T-helper 1 cell (primary cell): ENCODE data around the gene HEPACAM.

Source experiments
- DNase-seq, 5 donors: peaks; one replicate each; pipeline ENCODE4 v3.0.0-alpha.2; 2012 to 2020

Gene HEPACAM

DNA sequence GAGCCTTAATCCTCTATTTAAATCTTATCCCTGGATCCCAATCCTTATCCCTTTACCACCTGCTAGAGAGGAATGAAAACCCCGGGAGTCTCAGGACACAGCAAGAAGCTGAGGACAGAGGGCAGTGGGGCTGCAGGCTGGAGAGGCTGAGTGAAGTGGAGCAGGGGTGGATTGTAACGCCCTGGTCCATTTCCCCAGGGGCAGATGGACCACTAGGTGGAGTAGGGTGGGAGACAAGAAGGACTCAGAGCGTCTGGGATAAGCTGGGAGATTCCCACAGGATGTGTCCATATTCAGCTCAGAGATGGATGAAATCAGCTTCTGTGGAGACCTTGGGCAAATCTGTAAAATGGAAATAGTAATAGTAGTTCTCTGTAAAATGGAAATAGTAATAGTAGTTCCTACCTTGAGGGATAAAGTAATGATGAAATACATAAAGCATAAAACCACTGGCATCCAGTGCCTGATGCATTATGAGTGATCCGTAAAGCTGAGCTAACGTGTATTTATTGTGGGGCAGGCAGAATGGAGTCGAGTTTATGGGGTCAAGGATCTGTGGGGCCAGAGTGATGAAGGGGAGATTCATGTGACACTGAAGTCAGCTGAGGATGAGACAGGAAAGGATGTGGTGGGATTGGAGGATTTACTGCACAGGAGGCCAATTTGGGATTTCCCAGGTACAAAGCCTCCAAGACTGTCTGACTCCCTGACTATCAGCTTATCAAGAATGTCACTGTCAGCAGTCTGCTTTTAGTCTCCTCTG lies 36.3 kb downstream of the HEPACAM start:
- DNase-seq = no peak

DNA sequence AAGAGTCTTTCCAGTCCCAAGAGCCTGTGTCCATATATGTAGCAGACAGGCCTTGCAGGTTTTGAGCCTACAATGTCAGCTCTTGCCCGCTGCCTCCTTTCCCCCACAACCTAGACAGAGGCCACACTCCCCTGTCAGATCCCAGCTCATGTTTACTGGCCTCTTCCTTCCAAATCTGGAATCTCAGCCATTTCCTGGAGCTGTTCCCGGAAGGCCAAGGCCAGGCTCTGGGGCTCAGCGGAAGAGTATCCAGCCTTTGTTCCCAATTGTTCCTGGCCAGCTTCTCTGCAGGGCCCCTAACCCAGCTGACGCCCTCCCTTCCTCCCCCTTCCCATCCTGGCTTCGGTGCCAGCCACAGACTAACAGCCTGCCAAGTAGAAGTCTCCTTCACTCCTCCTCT lies 37.1 kb downstream of the HEPACAM start:
- no peak for DNase-seq

DNA sequence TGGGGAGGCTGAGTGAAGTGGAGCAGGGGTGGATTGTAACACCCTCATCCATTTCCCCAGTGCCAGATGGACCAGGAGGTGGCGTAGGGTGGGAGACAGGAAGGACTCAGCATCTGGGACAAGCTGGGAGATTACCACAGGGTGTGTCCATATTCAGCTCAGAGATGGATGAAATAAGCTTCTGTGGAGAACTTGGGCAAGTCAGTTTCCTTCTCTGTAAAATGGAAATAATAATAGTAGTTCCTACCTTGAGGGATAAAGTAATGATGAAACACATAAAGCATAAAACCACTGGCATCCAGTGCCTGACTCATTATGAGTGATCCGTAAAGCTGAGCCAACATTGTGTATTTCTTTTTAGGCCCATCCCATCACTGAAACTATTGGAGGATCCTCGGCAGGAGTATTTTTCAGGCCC lies 37.6 kb downstream of the HEPACAM start:
- no peak for DNase-seq

DNA sequence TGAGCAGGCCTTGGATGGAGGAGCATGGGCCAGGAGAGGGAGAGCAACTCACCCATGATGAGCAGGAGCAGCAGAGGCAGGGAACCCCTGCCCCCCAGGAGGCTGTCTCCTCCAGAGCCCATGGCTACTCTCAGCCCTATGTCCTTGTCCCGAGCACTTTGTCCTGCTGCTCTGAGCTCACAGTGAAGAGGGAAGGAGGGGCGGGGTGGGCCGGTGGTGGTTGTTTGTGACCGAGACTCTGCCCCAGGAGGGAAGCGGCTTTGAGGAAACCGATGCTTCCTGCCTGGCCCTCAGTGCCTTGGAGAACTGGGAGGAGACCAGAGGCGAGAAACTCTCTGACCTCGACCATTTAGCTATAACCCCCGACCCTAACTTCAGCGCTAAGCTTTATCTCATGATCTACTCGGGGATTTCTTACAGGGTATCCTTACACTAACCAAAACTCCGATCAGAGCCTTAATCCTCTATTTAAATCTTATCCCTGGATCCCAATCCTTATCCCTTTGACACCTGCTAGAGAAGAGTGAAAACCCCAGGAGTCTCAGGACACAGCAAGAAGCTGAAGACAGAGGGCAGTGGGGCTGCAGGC lies 38.1 kb downstream of the HEPACAM start, which contains the start of gene ROBO4:
Gene ROBO4 (minus strand): TSS at position 192 of the 589 bp plus-strand sequence. CDS start 70 bp downstream, at position 122.
- DNase-seq = no peak

DNA sequence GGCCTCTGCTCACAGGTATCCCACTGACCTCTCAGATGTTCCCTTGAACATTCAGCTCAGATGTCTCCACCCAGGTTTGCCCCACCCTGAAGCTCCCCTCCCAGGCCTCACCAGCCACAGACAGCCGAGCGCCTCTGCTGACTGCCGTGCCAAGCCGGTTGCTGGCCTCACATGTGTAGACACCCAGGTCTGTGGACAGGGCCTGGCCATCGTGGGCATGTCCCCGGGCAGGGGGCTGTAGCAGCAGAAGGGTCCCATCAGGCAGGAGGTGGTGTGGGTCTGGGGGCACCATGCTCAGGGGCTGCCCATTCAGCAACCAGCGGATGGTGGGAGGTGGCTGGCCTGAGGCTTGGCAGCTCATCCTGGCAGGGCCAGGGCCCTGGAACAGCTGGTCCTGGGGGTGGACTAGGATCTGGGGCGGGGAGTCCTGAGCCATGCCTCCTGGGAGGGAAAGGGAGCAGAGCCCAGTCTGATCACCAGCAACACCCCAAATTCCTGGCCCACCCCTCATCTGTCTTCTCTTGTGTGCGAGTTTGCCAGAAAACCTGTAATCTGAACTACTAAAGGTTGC lies 38.9 kb downstream of the HEPACAM start:
- no peak for DNase-seq

DNA sequence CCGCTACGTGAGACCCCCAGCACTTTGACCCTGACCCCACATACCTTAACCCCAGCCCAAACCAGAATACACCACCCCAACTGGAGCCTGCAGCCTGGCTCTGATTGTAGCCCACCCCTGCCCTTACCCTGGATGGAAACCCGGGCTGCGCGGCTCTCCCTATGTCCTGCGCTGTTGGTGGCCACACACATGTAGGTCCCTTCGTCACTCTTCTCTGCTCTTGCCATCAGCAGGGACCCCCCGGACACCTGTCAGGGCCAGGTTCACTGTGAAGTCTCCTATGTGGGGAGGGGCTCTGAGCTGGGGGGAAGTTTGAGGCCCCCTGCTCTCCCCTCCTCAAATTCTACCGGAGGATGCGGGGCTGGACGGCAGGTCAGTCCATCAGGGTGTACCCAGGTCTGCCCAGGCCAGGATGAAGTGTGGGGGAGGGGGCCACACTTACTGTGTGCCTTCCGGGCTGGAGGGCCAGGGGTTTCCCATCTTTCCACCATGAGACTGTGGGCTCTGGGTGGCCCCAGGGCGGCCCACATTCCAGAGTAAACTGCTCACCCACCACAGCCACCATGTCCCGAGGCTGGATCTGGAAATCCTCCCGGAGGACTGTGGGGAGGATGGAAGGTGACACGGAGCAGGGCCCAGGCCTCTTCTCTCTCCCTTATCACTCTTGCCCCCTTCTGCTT lies 39.6 kb downstream of the HEPACAM start:
- DNase-seq = no peak

DNA sequence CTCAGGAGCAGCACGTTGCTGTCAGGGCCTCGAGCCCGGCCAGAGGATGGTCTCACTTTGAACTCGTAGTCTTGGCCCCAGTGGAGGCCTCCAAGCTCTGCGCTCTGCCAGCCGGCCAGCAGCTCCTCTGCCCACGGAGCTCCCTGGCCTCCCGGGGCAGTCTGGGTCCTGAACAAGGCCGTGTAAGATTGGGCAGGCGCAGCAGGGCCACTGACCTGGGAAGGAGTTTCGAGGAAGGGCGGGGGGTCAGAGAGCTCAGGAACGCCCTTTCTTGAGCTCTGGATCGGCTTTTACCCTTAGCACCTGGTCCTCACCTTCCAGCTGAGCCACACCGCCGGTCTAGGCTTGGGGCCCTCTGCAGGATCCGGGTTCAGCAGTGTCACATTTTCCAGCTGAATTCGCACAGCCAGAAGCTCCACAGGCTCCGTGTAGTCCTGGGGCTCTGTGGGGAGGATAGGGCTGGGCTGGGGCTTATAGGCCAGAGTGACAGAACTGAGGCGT lies 40.3 kb downstream of the HEPACAM start:
- no peak for DNase-seq

DNA sequence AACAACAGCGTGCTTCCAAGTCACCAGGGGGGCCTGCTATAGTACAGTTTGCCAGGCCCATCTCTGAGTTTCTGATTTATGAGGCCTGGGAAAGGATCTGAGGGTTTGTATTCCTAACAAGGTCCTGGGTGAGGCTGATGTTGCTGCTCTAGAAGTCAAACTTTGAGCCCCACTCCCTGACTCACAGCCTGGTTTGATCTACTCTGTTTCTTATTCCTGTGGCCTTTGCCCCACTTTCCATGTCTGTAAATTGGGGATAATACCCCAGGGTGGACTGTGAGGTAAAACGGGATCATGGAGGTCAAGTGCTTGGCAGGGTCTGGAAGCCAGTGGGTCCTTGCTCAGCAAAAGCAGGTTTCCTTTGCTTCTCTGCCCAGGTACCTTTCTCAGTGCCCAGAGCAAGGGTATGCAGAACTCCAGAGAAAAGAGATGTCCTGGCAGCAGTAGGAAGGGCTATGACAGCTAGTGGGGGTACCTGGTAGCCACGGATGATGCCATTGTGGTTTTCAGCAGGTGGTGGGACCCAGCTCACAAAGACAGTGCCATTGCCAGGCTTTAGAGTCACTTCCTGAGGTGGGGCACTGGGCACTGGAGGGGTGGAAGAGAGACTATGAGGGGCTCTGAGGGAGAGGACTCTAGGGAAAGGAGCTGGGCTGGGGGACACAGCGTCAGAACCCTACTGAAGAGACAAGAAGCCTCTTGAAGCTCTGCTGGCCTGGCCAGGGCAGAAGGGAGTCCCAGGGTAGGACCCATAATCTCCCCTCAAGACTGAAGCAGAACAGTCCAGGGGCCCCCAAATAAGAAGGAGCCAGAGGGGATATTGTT lies 41.0 kb downstream of the HEPACAM start:
- no peak for DNase-seq

DNA sequence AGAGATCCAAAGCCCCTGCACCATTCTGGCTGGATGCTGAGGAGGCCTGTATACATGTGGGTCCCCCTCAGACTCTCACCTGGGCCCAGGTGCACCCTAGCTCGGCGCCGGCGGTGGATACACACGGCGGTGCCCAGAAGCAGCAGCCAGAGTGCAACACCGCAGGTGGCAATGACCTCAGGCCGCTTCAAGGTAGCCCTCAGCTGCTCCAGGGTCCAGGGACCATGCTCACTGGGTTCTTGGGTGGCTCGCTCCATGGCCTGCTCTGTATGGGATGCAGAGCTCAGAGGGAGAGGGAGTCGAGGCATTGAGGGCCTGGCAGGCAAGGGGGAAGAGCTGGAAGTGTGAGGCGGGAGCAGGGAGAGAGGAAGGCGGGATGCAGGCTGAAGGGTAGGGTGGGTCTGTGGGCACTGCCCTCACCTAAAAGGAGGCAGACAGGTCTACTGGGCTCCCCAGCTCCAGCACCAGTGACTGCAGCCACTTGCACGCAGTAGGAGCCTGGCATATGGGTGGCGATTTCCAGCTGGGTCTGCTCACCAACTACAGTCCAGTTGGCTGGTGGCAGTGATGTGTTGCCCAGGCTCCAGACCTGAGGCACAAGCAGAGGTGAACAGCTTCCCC lies 42.0 kb downstream of the HEPACAM start:
- no peak for DNase-seq

DNA sequence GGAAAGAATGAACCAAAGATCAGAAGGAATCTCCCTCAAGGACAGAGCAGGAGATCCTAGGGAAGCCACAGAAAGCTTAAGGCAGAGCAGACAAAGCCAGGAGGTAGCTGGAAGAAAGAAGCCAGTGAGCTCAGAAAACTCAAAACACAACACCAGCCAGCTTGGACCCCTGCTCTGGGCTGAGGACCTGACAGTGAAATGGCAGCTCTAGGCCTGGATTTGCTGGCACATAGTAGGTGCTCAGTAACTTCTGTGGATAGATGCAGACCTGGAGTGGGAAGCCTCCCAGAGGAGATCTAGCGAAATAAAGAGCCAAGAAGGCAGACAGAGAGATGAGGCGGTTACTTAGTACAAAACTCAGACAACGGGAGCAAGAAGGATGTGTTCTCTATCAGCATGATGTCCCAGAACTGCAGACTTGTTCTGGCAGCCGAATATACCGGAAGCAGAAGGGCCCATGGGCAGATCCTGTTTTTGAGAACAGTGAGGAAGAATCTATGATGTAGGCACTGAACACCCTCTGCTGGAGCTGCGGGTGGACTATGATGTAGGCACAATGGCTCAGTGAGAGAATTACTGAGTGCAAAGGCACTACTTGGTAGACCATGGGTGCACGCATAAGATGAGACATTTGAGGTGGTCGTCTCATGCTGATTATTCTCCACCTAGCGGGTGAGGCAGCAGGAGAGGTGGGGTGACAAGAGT lies 42.9 kb downstream of the HEPACAM start:
- DNase-seq = no peak

DNA sequence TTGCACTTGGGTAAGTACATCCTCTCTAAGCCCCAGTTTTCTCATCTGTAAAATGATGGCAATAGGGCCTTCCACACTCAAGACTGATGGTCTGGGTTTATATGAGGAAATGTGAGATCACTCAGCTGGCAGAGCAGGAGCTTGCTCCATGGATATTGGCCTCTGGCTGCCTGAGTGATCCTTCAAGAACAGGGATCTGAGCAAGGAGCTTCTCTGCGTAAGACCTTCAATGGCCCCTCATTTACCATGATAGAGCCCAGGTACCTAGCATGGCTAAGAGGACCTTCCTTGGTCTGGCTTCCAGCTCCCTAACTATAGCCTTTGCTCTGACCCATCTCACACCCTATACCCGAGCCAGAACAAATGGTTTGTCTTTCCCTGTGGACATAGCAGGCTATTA lies 43.7 kb downstream of the HEPACAM start:
- DNase-seq = no peak

DNA sequence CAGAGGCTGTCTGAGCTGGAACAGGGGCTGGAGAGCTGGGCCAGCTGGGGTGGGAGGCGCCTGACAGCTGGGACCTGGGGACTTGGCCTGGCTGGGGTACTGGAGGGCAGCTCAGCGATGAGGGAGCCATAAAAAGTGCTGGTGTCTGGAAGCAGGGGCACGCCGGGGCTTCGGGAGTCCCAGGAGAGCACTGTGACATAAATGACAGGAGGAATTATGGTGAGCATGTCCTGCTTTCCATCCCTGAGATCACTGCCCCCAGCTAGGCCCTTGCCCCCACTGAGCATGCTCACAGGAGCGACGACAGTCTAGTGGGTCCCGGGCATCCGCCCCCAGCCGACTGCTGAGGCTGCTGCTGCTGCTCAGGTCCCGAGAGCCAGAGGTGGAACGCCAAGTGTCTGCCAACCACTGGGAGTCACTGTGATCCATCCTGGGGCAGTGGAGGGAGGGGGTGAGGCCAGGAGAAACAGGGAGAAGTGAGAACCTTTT lies 44.4 kb downstream of the HEPACAM start:
- no peak for DNase-seq

DNA sequence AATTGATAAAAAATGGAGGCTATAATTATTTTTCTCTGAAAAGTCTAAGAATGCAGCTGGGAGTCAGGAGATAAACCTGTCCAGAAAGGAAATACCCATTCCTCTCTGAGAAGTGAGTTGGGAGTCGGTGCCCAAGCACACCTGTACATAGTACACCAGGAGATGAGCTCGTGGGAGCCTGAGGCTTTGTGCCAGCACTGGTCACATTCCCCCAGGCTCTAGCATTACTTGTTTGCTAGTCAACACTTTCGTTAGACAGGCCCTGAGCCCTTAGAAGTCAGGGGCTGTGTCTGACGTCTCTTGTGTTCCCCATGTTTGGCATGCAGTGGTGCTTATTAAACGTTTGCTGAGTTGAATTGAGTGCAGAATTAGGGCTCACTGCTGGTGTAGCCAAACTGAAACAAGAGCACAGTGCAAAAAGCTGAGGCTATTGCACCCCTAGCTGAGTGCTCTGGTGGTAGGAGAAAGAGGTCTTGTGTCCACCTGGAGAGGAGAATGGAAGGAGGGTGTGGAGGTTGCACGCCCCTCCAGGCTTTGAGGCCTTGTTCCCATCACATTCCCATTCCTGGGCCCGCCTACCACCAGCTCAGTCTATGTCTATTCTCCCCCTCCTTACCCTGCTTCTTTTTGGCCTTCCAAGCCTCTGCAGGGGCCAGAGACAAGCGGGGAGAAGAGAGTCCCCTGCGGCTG lies 45.0 kb downstream of the HEPACAM start:
- no peak for DNase-seq

DNA sequence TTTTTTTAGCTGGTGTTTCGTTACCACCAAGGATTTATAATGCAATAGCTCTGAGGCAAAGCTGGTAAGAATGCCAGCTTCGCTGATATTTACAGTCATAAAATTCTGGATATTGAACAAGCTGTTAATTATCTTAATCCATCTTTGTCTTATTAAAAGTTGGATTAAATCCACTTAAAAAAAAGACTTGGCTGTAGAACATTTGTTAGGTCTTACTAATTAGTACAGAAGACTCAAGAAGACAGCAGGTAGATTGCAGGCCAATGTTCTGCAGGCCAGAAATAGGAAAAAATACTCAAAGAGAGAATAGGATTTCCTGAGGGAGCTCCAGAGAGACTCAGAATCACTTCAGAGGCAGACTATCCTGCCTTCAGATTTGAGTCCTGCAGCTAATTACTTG lies 45.7 kb downstream of the HEPACAM start:
- no peak for DNase-seq

DNA sequence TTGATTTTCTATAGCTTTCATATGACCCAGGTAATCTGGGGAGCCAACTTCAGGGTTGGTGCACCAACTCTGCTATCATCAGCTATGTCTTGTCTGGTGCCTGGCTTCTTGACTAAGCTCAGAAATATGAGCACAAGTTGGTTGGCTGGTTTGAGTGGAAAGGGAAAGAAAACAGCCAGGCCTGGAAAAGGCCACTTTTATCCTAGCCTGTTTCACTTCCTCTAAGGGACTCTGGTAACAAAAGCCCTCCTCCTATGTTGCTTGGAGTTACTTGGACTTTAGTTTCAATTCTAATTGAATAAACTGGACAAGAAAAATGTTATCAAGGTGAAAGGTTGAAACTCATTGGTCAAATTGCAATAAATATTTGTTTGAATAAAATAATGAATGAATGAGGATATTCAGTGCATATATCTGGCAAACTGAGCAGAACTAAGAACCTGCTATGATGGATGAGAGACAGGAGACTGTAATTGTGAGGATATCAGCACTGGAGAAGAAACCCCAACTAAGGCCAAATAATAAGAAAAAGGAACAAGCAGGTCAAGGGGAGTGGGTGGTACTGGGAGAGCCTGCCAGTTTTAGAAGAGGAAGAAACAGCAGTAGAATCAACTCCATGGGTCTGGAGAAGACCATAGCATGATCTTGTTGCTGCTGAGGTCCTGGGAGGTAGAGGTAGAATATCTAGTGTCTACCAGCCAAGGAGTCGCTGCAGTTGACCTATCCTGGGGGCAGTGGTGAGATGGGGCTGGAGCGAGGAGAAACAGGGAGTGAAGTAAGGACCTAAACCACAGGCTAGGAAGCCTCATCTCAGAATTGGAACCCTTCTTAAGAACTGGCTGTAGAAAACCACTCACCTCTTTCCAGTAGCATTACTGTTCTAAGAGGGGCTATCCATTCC lies 46.4 kb downstream of the HEPACAM start:
- DNase-seq = no peak

DNA sequence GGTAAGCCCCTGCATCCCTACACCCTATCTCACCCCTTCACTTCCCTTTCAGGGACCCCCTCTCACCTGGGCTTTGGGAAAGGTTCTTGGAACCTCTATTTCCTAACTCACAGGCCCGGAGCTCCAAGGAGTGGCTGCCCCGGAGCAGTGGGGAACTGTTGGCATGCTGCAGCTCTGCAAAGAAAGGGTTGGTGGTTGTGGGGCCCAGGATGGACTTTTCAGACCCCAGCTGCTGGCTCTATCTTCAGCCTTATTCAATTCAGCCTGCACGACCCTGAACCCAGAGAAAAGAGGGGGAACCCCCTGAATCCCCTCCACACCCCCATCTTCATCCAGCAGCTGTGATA lies 48.2 kb downstream of the HEPACAM start:
- DNase-seq = no peak

DNA sequence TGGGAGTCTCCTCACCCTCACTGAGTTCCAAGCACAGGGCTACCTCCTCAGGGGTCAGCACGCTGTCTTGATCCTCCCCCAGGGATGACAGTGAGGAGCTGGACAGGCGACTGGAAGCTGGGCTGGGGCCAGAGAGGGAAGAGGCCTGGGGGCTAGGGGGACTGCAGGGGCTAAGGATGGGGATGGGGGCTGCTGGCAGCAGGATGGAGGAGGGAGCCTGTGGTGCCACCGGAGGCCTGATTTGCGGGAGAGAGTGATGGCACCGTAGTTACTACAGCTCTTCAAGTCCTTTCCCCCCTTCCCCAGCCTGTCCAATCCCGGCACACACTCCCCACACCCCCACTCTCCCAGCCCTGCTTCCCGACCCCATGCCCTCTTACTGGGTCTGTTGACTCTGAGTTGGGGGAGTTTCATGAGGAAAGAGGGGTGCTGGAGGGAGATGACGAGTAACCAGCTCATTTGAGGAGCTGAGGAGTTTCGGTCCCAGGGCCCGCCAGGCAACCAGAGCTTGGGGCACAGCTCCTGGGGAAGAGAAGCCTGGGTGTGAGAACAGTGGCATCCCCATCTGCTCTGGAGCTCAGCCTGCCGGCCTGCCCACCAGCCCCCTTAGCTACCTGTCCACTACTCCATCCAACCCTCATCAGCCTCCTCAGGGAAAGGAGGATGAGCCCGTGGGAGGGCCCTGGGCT lies 48.7 kb downstream of the HEPACAM start:
- DNase-seq = no peak

DNA sequence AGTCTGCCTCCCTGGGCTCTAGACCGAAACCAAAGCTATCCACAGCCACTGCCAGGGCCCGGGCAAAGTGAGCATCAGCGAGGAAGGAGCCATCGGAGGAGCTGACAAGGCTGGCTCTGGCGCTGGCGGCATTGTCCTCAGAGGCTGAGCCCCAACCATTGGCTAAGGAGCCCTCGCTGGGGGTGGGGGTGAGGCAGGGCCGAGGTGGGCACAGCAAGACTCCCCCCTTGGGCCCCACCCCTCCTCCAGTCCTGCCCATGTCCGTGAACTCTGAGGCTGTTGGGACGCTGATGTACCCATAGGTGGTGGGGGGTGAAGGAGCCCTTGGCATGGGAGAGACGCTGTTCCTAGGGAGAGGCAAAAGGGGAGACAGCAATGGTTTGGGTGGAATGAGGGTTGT lies 49.4 kb downstream of the HEPACAM start:
- DNase-seq = no peak
